Stomach (tissue), 9 donors: ENCODE measurements around the gene CNGA2. TPM values are rescaled to one million over a fixed set of nuclear protein-coding genes. Genes with fewer than 3 reads are reported as not detected.

Source experiments
- DNase-seq, 2 donors: peaks; one replicate each; pipeline versions ENCODE4 v3.0.0 to v3.0.0-alpha.2; 2013 to 2019
- H3K27ac ChIP-seq, 5 donors: fragments of 200-600 bp in 4 of 5; sonication (generic) in 4 of 5; one replicate each; pipeline ENCODE4 v1.5.1; 2013 to 2019; ENCODE audit warnings: mild to moderate bottlenecking in 1 of 5, moderate library complexity in 1 of 5
- H3K27me3 ChIP-seq, 3 donors: fragments of 200-600 bp; sonication (generic); one replicate each; pipeline ENCODE4 v1.5.1; 2017 to 2019; ENCODE audit warnings: mixed run types in 1 of 3
- H3K36me3 ChIP-seq, 4 donors: fragments of 200-600 bp; sonication (generic); 1 replicate in 3 of 4; 2 replicates in 1 of 4; pipeline ENCODE4 v1.5.1; 2016 to 2019
- H3K4me1 ChIP-seq, 4 donors: fragments of 200-600 bp; sonication (generic); one replicate each; pipeline ENCODE4 v1.5.1; 2016 to 2019
- H3K4me3 ChIP-seq, 4 donors: fragments of 200-600 bp; sonication (generic) in 3 of 4; one replicate each; pipeline ENCODE4 v1.5.1; 2016 to 2019; ENCODE audit warnings: mild to moderate bottlenecking in 1 of 4
- H3K9me3 ChIP-seq, 4 donors: fragments of 200-600 bp; sonication (generic); one replicate each; pipeline ENCODE4 v1.5.1; 2016 to 2019
- CTCF ChIP-seq, 7 experiments: fragments of 450-650 bp in 4 of 7; fragments of 200-600 bp in 3 of 7; sonication (generic) in 3 of 7; IDR thresholded peaks; one replicate each; pipeline ENCODE4 v1.5.1; 2016 to 2019; ENCODE audit warnings: antibody characterized with exemption in 7 of 7, control low read depth in 2 of 7, mild to moderate bottlenecking in 1 of 7
- EP300 ChIP-seq: sonication (generic); formaldehyde crosslinking; IDR thresholded peaks from one replicate; pipeline ENCODE4 v1.6.1; 2017; ENCODE audit warnings: antibody characterized with exemption
- POLR2A ChIP-seq, 4 donors: fragments of 450-650 bp; IDR thresholded peaks; one replicate each; pipeline ENCODE4 v1.6.1; 2016; ENCODE audit warnings: antibody characterized with exemption in 4 of 4, control low read depth in 2 of 4, mild to moderate bottlenecking in 1 of 4, moderate library complexity in 1 of 4
- POLR2AphosphoS5 ChIP-seq, 3 donors: sonication (generic); formaldehyde crosslinking; IDR thresholded peaks; one replicate each; pipeline ENCODE4 v1.6.1; 2016; ENCODE audit warnings: antibody characterized with exemption in 3 of 3
- WGBS, 5 donors: extraction: QIAGEN DNeasy Blood & Tissue Kit in 3 of 5; methylation state at CpG; one replicate each; pipeline versions ENCODE4 v1.1.5 to v1.1.7; 2013 to 2018; 5-methylcytosine and 5-hydroxymethylcytosine counted together
- intact Hi-C: fragments of 100-400 bp; cut with DNase I; formaldehyde crosslinking; loops from one replicate; pipeline ENCODE4 v1.15.1; 2023; ENCODE audit warnings: low total_unique reads
- polyA plus RNA-seq, 3 donors: library from polyadenylated mRNA; stranded (reverse); fragments of 200-250 nt; gene quantifications; one replicate each; pipeline ENCODE4 v1.2.3, GENCODE V29; 2013
- total RNA-seq, 5 donors: library from RNA; depleted of rRNA; stranded (reverse); fragments of >200 nt; gene quantifications; one replicate each; pipeline versions ENCODE4 v1.1.0 to v1.2.3, GENCODE V29; 2014 to 2016
- donor health status: healthy with polysubstance abuse.
- donor health status: Bipolar disorder and iron deficiency.
- donor health status: healthy.

Gene CNGA2
- total and polyA plus RNA-seq, 8 donors, result not detected

GRCh38 chrX:151750511-151750910 is 16.0 kb downstream of the CNGA2 start:
- no peaks in the 10 kb centered on the region for H3K9me3 ChIP-seq
- TF ChIP-seq POLR2AphosphoS5 (IDR thresholded peaks at IDR 0.05) (no peak), EP300 (no peak), POLR2A (IDR thresholded peaks at IDR 0.05) (no peak), CTCF (IDR thresholded peaks at IDR 0.05) (no peak)
- H3K27ac ChIP-seq, result no peak overlapping the region
- DNase-seq, result no peak
- no peaks in the 10 kb centered on the region for H3K36me3 ChIP-seq
- H3K4me3 ChIP-seq, result no peak overlapping the region
- peaks cover 0 to 8% (median 0%) of the 10 kb centered on the region in 4 donors for H3K4me1 ChIP-seq
- intact Hi-C loops, result loop anchor here (10.0 kb wide), 1 partner anchor 884 kb away; the partner anchor contains the start of gene GABRQ
- 84 to 93% (median 92%) methylated on average over 5 of the region's 5 CpGs for WGBS, 5 donors
- peaks cover 0 to 16% (median 0%) of the 10 kb centered on the region in 3 donors for H3K27me3 ChIP-seq

DNA sequence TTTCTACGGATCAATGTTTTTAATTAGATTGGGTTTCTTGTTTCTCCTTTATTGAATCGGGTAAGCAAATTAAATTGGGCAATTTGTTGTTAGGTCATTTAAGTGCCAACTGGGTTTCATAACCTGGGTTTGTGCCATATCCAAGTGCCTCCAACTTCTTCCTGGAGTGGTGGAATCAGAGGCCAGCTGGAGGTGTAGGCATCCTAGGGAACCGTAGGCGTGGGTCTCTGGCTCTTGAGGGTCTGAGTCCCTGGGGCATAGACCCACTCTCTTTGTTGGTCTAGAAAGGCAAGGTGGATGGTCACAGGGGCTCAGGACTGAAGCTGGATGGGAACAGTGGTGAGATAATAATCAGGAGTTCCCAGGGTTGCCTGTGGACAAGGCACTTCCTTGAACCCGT is 18.3 kb downstream of the CNGA2 start:
- Histone ChIP-seq H3K4me3 (no peak overlapping the region), H3K27ac (no peak overlapping the region), H3K4me1 (peaks cover 0 to 8% (median 0%) of the 10 kb centered on the region in 4 donors), H3K36me3 (no peaks in the 10 kb centered on the region), H3K27me3 (peaks cover 0 to 18% (median 0%) of the 10 kb centered on the region in 3 donors), H3K9me3 (no peaks in the 10 kb centered on the region)
- WGBS, 5 donors, result 63 to 80% (median 73%) methylated on average over 5 of the region's 5 CpGs
- no peak for TF ChIP-seq CTCF (IDR thresholded peaks at IDR 0.05)
- TF ChIP-seq EP300, result no peak
- TF ChIP-seq POLR2A (IDR thresholded peaks at IDR 0.05), result no peak
- no peak for TF ChIP-seq POLR2AphosphoS5 (IDR thresholded peaks at IDR 0.05)
- DNase-seq, result no peak
- intact Hi-C loops, result loop anchor here (10.0 kb wide), 1 partner anchor 882 kb away; the partner anchor contains the start of gene GABRQ

GRCh38 chrX:151753313-151754046 is 18.9 kb downstream of the CNGA2 start:
- peaks cover 0 to 17% (median 0%) of the 10 kb centered on the region in 3 donors for H3K27me3 ChIP-seq
- intact Hi-C loops, result loop anchor here (10.0 kb wide), 1 partner anchor 881 kb away; the partner anchor contains the start of gene GABRQ

GRCh38 chrX:151754047-151754429 is 19.5 kb downstream of the CNGA2 start:
- Histone ChIP-seq H3K36me3 (no peaks in the 10 kb centered on the region), H3K4me1 (peaks cover 0 to 8% (median 0%) of the 10 kb centered on the region in 4 donors), H3K9me3 (no peaks in the 10 kb centered on the region), H3K4me3 (no peak overlapping the region), H3K27me3 (peaks cover 0 to 17% (median 0%) of the 10 kb centered on the region in 3 donors), H3K27ac (no peak overlapping the region)
- DNase-seq, result no peak
- intact Hi-C loops, result loop anchor here (10.0 kb wide), 1 partner anchor 881 kb away; the partner anchor contains the start of gene GABRQ
- TF ChIP-seq POLR2A (IDR thresholded peaks at IDR 0.05), result no peak
- no peak for TF ChIP-seq CTCF (IDR thresholded peaks at IDR 0.05)
- no peak for TF ChIP-seq POLR2AphosphoS5 (IDR thresholded peaks at IDR 0.05)
- TF ChIP-seq EP300, result no peak
- 53 to 76% (median 57%) methylated on average over 5 to 6 of the region's 6 CpGs for WGBS, 5 donors

More at GRCh38 chrX:151753313-151754046, 18.9 kb downstream of the CNGA2 start:
- Histone ChIP-seq H3K27ac (no peak overlapping the region), H3K4me3 (no peak overlapping the region), H3K4me1 (peaks cover 0 to 8% (median 0%) of the 10 kb centered on the region in 4 donors), H3K9me3 (no peaks in the 10 kb centered on the region), H3K36me3 (no peaks in the 10 kb centered on the region)
- TF ChIP-seq EP300 (no peak), POLR2AphosphoS5 (IDR thresholded peaks at IDR 0.05) (no peak), CTCF (IDR thresholded peaks at IDR 0.05) (peak in 5 of 7 experiments; percentile 56 to 70 (median 64)), POLR2A (IDR thresholded peaks at IDR 0.05) (no peak)
- peak; percentile 35 to 76 for DNase-seq
- WGBS, 5 donors, result 11 to 33% (median 17%) methylated on average over 2 to 22 of the region's 22 CpGs
